Stimulated activated CD4-positive, alpha-beta T cell treated with anti-CD3 and anti-CD28 coated beads, Interleukin-15, amount 100 ng/mL, for 48 hours (primary cell): ENCODE results near the gene GEMIN2.
"Not testable (repeated sequence)": the region's sequence is repeated elsewhere in the genome, so short reads cannot be mapped to it uniquely, and the experiment has no call there.

Source experiments
- DNase-seq, 2 donors: peaks; one replicate each; pipeline ENCODE4 v3.0.0-alpha.2; 2020; ENCODE audit warnings: low read depth in 2 of 2

Gene GEMIN2

GRCh38 chr14:39109893-39110715 lies 4.0 kb upstream of the GEMIN2 start:
- no peak for DNase-seq

GRCh38 chr14:39113685-39114072 lies 444 bp upstream of the GEMIN2 start:
- no peak for DNase-seq

GRCh38 chr14:39122330-39123138 lies 8.4 kb downstream of the GEMIN2 start:
- no peak for DNase-seq

- not testable (repeated sequence) for DNase-seq
These were observed 23.7 kb downstream of the GEMIN2 start for GRCh38 chr14:39137835-39138234.

- DNase-seq, result no peak
These were observed 24.3 kb downstream of the GEMIN2 start for GRCh38 chr14:39138440-39138839.

GRCh38 chr14:39140170-39140569 lies 26.0 kb downstream of the GEMIN2 start:
- no peak for DNase-seq

- DNase-seq, result not testable (repeated sequence)
These were observed 27.5 kb downstream of the GEMIN2 start for GRCh38 chr14:39141623-39142022.

- DNase-seq, result not testable (repeated sequence)
These were observed 29.1 kb downstream of the GEMIN2 start for GRCh38 chr14:39143226-39143625.

- DNase-seq, result no peak
These were observed 31.3 kb downstream of the GEMIN2 start for GRCh38 chr14:39145266-39145966.

- DNase-seq, result no peak
These were observed 40.6 kb downstream of the GEMIN2 start for GRCh38 chr14:39154594-39155189.

GRCh38 chr14:39157491-39157890 lies 43.4 kb downstream of the GEMIN2 start:
- DNase-seq, result no peak

- DNase-seq, result no peak
These were observed 44.2 kb downstream of the GEMIN2 start for GRCh38 chr14:39158222-39158858.

- no peak for DNase-seq
These were observed 46.4 kb downstream of the GEMIN2 start for GRCh38 chr14:39160494-39160893.

GRCh38 chr14:39167797-39168320 lies 53.7 kb downstream of the GEMIN2 start:
- DNase-seq, result not testable (repeated sequence)

GRCh38 chr14:39168591-39168990 lies 54.5 kb downstream of the GEMIN2 start:
- no peak for DNase-seq

GRCh38 chr14:39169541-39169900 lies 55.4 kb downstream of the GEMIN2 start:
- DNase-seq, result no peak

GRCh38 chr14:39173198-39173597 lies 59.1 kb downstream of the GEMIN2 start:
- DNase-seq, result no peak

- DNase-seq, result peak; percentile 91 to 96
These were observed 60.7 kb downstream of the GEMIN2 start, which contains the start of gene PNN for GRCh38 chr14:39174560-39175444. PNN (plus strand) TSS chr14:39175254; CDS start chr14:39175280, 26 bp downstream.

- peak in 1 of 2 donors; percentile 27 for DNase-seq
These were observed 61.5 kb downstream of the GEMIN2 start for GRCh38 chr14:39175445-39176262.
